ENCODE data around the gene BCHE.

DNA sequence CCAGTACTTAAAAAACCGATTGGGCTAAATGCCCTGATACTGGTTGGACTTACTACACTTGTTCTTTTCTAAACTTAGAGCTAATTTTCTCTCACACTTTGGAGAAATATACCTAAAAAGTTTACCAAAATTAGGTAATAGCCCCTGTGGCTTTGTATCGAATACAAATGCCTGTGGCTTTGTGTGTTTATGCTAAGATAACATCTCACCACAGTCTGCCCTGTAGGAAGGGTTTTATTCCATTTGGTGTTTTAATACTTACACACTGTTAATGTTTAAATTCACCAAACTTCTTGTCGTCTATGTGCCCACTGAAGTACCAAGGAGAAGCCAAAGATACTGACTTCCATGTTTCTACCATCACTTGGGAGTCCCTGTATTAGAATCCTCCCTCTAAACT lies 66.4 kb downstream of the BCHE start:
- TF ChIP-seq, protein P1, sequence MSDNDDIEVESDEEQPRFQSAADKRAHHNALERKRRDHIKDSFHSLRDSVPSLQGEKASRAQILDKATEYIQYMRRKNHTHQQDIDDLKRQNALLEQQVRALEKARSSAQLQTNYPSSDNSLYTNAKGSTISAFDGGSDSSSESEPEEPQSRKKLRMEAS (CRISPR knock-in tag; IDR thresholded peaks at IDR 0.05): no peak
- TF ChIP-seq, protein P2, sequence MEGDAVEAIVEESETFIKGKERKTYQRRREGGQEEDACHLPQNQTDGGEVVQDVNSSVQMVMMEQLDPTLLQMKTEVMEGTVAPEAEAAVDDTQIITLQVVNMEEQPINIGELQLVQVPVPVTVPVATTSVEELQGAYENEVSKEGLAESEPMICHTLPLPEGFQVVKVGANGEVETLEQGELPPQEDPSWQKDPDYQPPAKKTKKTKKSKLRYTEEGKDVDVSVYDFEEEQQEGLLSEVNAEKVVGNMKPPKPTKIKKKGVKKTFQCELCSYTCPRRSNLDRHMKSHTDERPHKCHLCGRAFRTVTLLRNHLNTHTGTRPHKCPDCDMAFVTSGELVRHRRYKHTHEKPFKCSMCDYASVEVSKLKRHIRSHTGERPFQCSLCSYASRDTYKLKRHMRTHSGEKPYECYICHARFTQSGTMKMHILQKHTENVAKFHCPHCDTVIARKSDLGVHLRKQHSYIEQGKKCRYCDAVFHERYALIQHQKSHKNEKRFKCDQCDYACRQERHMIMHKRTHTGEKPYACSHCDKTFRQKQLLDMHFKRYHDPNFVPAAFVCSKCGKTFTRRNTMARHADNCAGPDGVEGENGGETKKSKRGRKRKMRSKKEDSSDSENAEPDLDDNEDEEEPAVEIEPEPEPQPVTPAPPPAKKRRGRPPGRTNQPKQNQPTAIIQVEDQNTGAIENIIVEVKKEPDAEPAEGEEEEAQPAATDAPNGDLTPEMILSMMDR (IDR thresholded peaks at IDR 0.05): no peak
- TF ChIP-seq ZNF416 (CRISPR knock-in tag; IDR thresholded peaks at IDR 0.05) (no peak), ESRRA (CRISPR knock-in tag; IDR thresholded peaks at IDR 0.05; ENCODE audit: borderline replicate concordance) (no peak)
- TF ChIP-seq, protein P3, sequence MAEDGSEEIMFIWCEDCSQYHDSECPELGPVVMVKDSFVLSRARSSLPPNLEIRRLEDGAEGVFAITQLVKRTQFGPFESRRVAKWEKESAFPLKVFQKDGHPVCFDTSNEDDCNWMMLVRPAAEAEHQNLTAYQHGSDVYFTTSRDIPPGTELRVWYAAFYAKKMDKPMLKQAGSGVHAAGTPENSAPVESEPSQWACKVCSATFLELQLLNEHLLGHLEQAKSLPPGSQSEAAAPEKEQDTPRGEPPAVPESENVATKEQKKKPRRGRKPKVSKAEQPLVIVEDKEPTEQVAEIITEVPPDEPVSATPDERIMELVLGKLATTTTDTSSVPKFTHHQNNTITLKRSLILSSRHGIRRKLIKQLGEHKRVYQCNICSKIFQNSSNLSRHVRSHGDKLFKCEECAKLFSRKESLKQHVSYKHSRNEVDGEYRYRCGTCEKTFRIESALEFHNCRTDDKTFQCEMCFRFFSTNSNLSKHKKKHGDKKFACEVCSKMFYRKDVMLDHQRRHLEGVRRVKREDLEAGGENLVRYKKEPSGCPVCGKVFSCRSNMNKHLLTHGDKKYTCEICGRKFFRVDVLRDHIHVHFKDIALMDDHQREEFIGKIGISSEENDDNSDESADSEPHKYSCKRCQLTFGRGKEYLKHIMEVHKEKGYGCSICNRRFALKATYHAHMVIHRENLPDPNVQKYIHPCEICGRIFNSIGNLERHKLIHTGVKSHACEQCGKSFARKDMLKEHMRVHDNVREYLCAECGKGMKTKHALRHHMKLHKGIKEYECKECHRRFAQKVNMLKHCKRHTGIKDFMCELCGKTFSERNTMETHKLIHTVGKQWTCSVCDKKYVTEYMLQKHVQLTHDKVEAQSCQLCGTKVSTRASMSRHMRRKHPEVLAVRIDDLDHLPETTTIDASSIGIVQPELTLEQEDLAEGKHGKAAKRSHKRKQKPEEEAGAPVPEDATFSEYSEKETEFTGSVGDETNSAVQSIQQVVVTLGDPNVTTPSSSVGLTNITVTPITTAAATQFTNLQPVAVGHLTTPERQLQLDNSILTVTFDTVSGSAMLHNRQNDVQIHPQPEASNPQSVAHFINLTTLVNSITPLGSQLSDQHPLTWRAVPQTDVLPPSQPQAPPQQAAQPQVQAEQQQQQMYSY (CRISPR knock-in tag; IDR thresholded peaks at IDR 0.05): no peak
